Karpas-422 (cell line): ENCODE results near the gene SCGB1A1. TPM values are rescaled to one million over a fixed set of nuclear protein-coding genes. Genes with fewer than 3 reads are reported as not detected.

Experiments used
- DNase-seq: peaks from one replicate; pipeline ENCODE4 v3.0.0-alpha.2; 2015
- H2AFZ ChIP-seq: fragments of 200-600 bp; sonication (generic); 2 replicates; pipeline ENCODE4 v1.6.1; 2014; ENCODE audit warnings: antibody characterized with exemption, low read length, mixed read lengths
- H3K27ac ChIP-seq: fragments of 200-600 bp; sonication (generic); 2 replicates; pipeline ENCODE4 v1.5.1; 2014; ENCODE audit warnings: mild to moderate bottlenecking, low read length, moderate library complexity
- H3K27me3 ChIP-seq: fragments of 200-600 bp; sonication (generic); 2 replicates; pipeline ENCODE4 v1.6.1; 2014; ENCODE audit warnings: low read length, mixed read lengths
- H3K36me3 ChIP-seq: fragments of 200-600 bp; sonication (generic); 2 replicates; pipeline ENCODE4 v1.6.1; 2014; ENCODE audit warnings: low read length, mixed read lengths; ENCODE audit not compliant: insufficient read depth
- H3K4me1 ChIP-seq: fragments of 200-600 bp; sonication (generic); 2 replicates; pipeline ENCODE4 v1.6.1; 2014; ENCODE audit warnings: mild to moderate bottlenecking, low read length, mixed read lengths
- H3K4me2 ChIP-seq: fragments of 200-600 bp; sonication (generic); 2 replicates; pipeline ENCODE4 v1.6.1; 2014; ENCODE audit warnings: low read length, low read depth, mild to moderate bottlenecking; ENCODE audit not compliant: poor library complexity, severe bottlenecking
- H3K4me3 ChIP-seq: fragments of 200-600 bp; sonication (generic); 2 replicates; pipeline ENCODE4 v1.5.1; 2014; ENCODE audit warnings: mild to moderate bottlenecking, antibody characterized with exemption, low read length, mixed read lengths
- H3K79me2 ChIP-seq: fragments of 200-600 bp; sonication (generic); 2 replicates; pipeline ENCODE4 v1.6.1; 2014; ENCODE audit warnings: mild to moderate bottlenecking, low read length, mixed read lengths
- H3K9ac ChIP-seq: fragments of 200-600 bp; sonication (generic); 2 replicates; pipeline ENCODE4 v1.6.0; 2014; ENCODE audit warnings: low read length
- H3K9me2 ChIP-seq: fragments of 200-600 bp; sonication (generic), shearing (Covaris generic); replicated peaks from 2 replicates; pipeline ENCODE4 v1.6.0; 2014; ENCODE audit warnings: mild to moderate bottlenecking, low read length, moderate library complexity; ENCODE audit not compliant: insufficient read depth
- H3K9me3 ChIP-seq: fragments of 300-700, 200-600 bp; sonication (generic); 2 replicates; pipeline ENCODE4 v1.6.1; 2014; ENCODE audit warnings: low read length, mixed read lengths
- H4K20me1 ChIP-seq: fragments of 200-600 bp; sonication (generic); 2 replicates; pipeline ENCODE4 v1.6.1; 2014; ENCODE audit warnings: mild to moderate bottlenecking, antibody characterized with exemption, low read length, low read depth; ENCODE audit not compliant: insufficient read depth
- total RNA-seq: library from RNA; depleted of rRNA; stranded (reverse); fragments of >200 nt; shearing (Covaris generic); gene quantifications from 2 replicates; pipeline ENCODE4 v1.2.3, GENCODE V29; 2014; ENCODE audit warnings: low replicate concordance

Gene SCGB1A1
- total RNA-seq, 1 experiment from 2014 or later, result not detected

- Histone ChIP-seq H3K27me3 (no peaks in the 10 kb centered on the region), H3K36me3 (no peaks in the 10 kb centered on the region), H2AFZ (no peak overlapping the region), H3K4me1 (no peaks in the 10 kb centered on the region), H3K9me3 (no peaks in the 10 kb centered on the region), H4K20me1 (no peaks in the 10 kb centered on the region), H3K27ac (no peak overlapping the region), H3K9ac (no peak overlapping the region), H3K79me2 (no peaks in the 10 kb centered on the region), H3K4me3 (no peak overlapping the region), H3K4me2 (no peak overlapping the region), H3K9me2 (no peaks in the 10 kb centered on the region)
- DNase-seq, result no peak
These were observed 18.6 kb upstream of the SCGB1A1 start for GRCh38 chr11:62400281-62400680.

GRCh38 chr11:62400760-62401159, 18.1 kb upstream of the SCGB1A1 start:
- H3K79me2 ChIP-seq, result no peaks in the 10 kb centered on the region
- no peak overlapping the region for H3K4me2 ChIP-seq
- no peaks in the 10 kb centered on the region for H3K27me3 ChIP-seq
- H3K4me3 ChIP-seq, result no peak overlapping the region
- no peak overlapping the region for H2AFZ ChIP-seq
- no peaks in the 10 kb centered on the region for H3K9me2 ChIP-seq
- H3K27ac ChIP-seq, result no peak overlapping the region
- H3K9me3 ChIP-seq, result no peaks in the 10 kb centered on the region
- no peak for DNase-seq
- H4K20me1 ChIP-seq, result no peaks in the 10 kb centered on the region
- H3K9ac ChIP-seq, result no peak overlapping the region
- H3K36me3 ChIP-seq, result no peaks in the 10 kb centered on the region
- H3K4me1 ChIP-seq, result no peaks in the 10 kb centered on the region

GRCh38 chr11:62401356-62401755, 17.5 kb upstream of the SCGB1A1 start:
- no peak overlapping the region for H3K27ac ChIP-seq
- H3K36me3 ChIP-seq, result no peaks in the 10 kb centered on the region
- H4K20me1 ChIP-seq, result no peaks in the 10 kb centered on the region
- DNase-seq, result no peak
- no peaks in the 10 kb centered on the region for H3K27me3 ChIP-seq
- H3K9me2 ChIP-seq, result no peaks in the 10 kb centered on the region
- no peak overlapping the region for H3K4me2 ChIP-seq
- H2AFZ ChIP-seq, result no peak overlapping the region
- H3K9ac ChIP-seq, result no peak overlapping the region
- no peaks in the 10 kb centered on the region for H3K9me3 ChIP-seq
- H3K4me1 ChIP-seq, result no peaks in the 10 kb centered on the region
- H3K79me2 ChIP-seq, result no peaks in the 10 kb centered on the region
- H3K4me3 ChIP-seq, result no peak overlapping the region

DNA sequence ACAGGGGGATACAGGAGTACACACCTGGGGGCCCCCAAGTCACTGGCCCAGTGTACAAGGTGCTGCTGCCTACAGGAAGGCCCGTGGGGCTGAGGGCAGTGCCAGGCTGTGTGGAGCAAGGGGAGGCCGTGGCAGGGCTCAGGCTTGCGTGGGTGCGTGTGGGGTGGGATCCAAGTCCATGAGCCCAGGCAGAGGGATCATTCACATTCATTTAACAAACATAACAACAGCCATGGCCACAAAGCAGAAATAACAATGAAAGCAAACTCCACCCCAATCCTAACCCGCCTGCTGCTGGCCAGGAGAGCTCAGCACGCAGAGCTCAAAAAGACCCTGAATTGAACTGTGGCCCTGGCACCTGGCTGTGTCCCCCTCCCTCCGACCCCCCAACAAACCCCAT, 17.0 kb upstream of the SCGB1A1 start:
- H3K4me2 ChIP-seq, result no peak overlapping the region
- no peaks in the 10 kb centered on the region for H3K9me2 ChIP-seq
- no peak for DNase-seq
- no peak overlapping the region for H3K9ac ChIP-seq
- no peaks in the 10 kb centered on the region for H3K36me3 ChIP-seq
- no peak overlapping the region for H2AFZ ChIP-seq
- H3K27ac ChIP-seq, result no peak overlapping the region
- H3K79me2 ChIP-seq, result no peaks in the 10 kb centered on the region
- no peak overlapping the region for H3K4me3 ChIP-seq
- H3K4me1 ChIP-seq, result no peaks in the 10 kb centered on the region
- H4K20me1 ChIP-seq, result no peaks in the 10 kb centered on the region
- H3K9me3 ChIP-seq, result no peaks in the 10 kb centered on the region
- no peaks in the 10 kb centered on the region for H3K27me3 ChIP-seq

DNA sequence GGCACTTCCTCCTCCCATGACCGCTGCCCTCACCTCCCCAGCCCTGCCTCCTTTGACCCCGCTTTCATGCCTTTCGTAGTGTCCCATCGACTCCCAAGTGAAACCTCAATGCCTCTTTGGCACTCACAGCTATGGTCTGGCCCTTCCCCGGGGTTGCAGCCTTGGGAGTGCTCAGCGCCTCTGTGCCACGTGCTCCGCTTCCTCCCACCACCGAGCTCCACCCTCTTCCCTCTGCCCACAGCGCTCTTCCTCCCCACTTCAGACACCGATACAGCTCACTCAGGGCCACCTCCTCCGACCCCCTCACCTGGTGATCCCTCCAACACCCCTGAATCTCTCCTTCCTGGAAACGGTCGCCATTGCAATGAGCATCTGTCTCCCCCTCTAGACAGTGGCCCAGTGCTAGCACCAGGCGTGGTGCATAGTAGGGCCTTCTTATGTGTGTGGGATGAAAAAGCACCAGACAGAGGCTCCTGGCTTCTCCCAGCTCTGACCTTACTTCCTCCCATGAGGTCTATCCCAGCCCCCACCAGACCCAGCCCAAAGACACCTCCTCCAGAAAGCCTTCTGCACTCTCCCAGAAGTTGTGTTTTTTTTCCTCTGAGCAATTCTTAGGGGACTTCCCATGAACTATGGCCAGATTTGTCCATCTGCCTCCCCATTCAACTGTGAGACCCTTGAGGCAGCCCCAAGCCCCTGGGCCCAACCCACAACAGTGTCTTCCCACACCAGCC, 16.4 kb upstream of the SCGB1A1 start:
- Histone ChIP-seq H3K4me1 (no peaks in the 10 kb centered on the region), H3K36me3 (no peaks in the 10 kb centered on the region), H3K4me3 (no peak overlapping the region), H3K27ac (no peak overlapping the region), H3K27me3 (no peaks in the 10 kb centered on the region), H3K4me2 (no peak overlapping the region), H3K9me2 (no peaks in the 10 kb centered on the region), H2AFZ (no peak overlapping the region), H4K20me1 (no peaks in the 10 kb centered on the region), H3K9ac (no peak overlapping the region), H3K9me3 (no peaks in the 10 kb centered on the region), H3K79me2 (no peaks in the 10 kb centered on the region)
- no peak for DNase-seq

- no peak overlapping the region for H3K4me2 ChIP-seq
- no peak overlapping the region for H3K27ac ChIP-seq
- H3K4me3 ChIP-seq, result no peak overlapping the region
These were observed 15.7 kb upstream of the SCGB1A1 start for GRCh38 chr11:62402960-62403730.

GRCh38 chr11:62404435-62404834, 14.4 kb upstream of the SCGB1A1 start:
- no peak overlapping the region for H2AFZ ChIP-seq
- H4K20me1 ChIP-seq, result no peaks in the 10 kb centered on the region
- no peak overlapping the region for H3K27ac ChIP-seq
- H3K27me3 ChIP-seq, result no peaks in the 10 kb centered on the region
- no peaks in the 10 kb centered on the region for H3K9me2 ChIP-seq
- H3K79me2 ChIP-seq, result no peaks in the 10 kb centered on the region
- H3K36me3 ChIP-seq, result no peaks in the 10 kb centered on the region
- H3K9ac ChIP-seq, result no peak overlapping the region
- no peaks in the 10 kb centered on the region for H3K9me3 ChIP-seq
- no peak overlapping the region for H3K4me3 ChIP-seq
- DNase-seq, result no peak
- no peaks in the 10 kb centered on the region for H3K4me1 ChIP-seq
- no peak overlapping the region for H3K4me2 ChIP-seq

More at GRCh38 chr11:62402960-62403730, 15.7 kb upstream of the SCGB1A1 start:
- Histone ChIP-seq H2AFZ (no peak overlapping the region), H3K9me2 (no peaks in the 10 kb centered on the region), H3K79me2 (no peaks in the 10 kb centered on the region), H3K9me3 (no peaks in the 10 kb centered on the region), H3K27me3 (no peaks in the 10 kb centered on the region), H3K36me3 (no peaks in the 10 kb centered on the region), H3K9ac (no peak overlapping the region), H3K4me1 (no peaks in the 10 kb centered on the region), H4K20me1 (no peaks in the 10 kb centered on the region)
- DNase-seq, result no peak

GRCh38 chr11:62404901-62405300, 13.9 kb upstream of the SCGB1A1 start:
- Histone ChIP-seq H3K9ac (no peak overlapping the region), H3K27me3 (no peaks in the 10 kb centered on the region)

More at GRCh38 chr11:62404901-62405300, 13.9 kb upstream of the SCGB1A1 start:
- no peaks in the 10 kb centered on the region for H3K4me1 ChIP-seq
- H3K9me2 ChIP-seq, result no peaks in the 10 kb centered on the region
- no peaks in the 10 kb centered on the region for H4K20me1 ChIP-seq
- H3K79me2 ChIP-seq, result no peaks in the 10 kb centered on the region
- no peaks in the 10 kb centered on the region for H3K36me3 ChIP-seq
- no peak overlapping the region for H3K4me2 ChIP-seq
- no peak overlapping the region for H2AFZ ChIP-seq
- no peak overlapping the region for H3K27ac ChIP-seq
- no peaks in the 10 kb centered on the region for H3K9me3 ChIP-seq
- H3K4me3 ChIP-seq, result no peak overlapping the region
- DNase-seq, result no peak
